H9 (cell line): ENCODE data around the gene NCBP2L. TPM values are rescaled to one million over a fixed set of nuclear protein-coding genes. Genes with fewer than 3 reads are reported as not detected.

ENCODE experiments used
- DNase-seq: peaks from one replicate; pipeline ENCODE4 v3.0.0-alpha.2; 2017
- H2AFZ ChIP-seq: one replicate; pipeline ENCODE4 v1.6.1; 2013; ENCODE audit warnings: mild to moderate bottlenecking, low read length, control low read depth, moderate library complexity
- H2AK5ac ChIP-seq: 2 replicates; pipeline ENCODE4 v1.6.1; 2013; ENCODE audit warnings: low read length, control low read depth, mixed read lengths; ENCODE audit not compliant: insufficient read length
- H2BK120ac ChIP-seq: one replicate; pipeline ENCODE4 v1.6.1; 2013; ENCODE audit warnings: low read depth, mild to moderate bottlenecking, low read length, control low read depth, inconsistent platforms; ENCODE audit not compliant: poor library complexity, severe bottlenecking
- H2BK12ac ChIP-seq: 2 replicates; pipeline ENCODE4 v1.6.1; 2013; ENCODE audit warnings: low read length, control low read depth, mixed read lengths, low read depth; ENCODE audit not compliant: insufficient read length
- H2BK15ac ChIP-seq: 2 replicates; pipeline ENCODE4 v1.6.1; 2013; ENCODE audit warnings: low read depth, low read length, control low read depth
- H2BK20ac ChIP-seq: one replicate; pipeline ENCODE4 v1.6.1; 2013; ENCODE audit warnings: low read depth, mild to moderate bottlenecking, low read length, control low read depth, inconsistent platforms; ENCODE audit not compliant: poor library complexity, severe bottlenecking
- H2BK5ac ChIP-seq: 2 replicates; pipeline ENCODE4 v1.6.1; 2013; ENCODE audit warnings: low read length, control low read depth, mixed read lengths; ENCODE audit not compliant: insufficient read length
- H3K14ac ChIP-seq: 2 replicates; pipeline ENCODE4 v1.6.1; 2013; ENCODE audit warnings: low read length, control low read depth; ENCODE audit not compliant: insufficient read depth
- H3K18ac ChIP-seq: 2 replicates; pipeline ENCODE4 v1.6.1; 2013; ENCODE audit warnings: low read depth, mild to moderate bottlenecking, mixed read lengths, low read length, control low read depth; ENCODE audit not compliant: insufficient read length
- H3K23ac ChIP-seq: 2 replicates; pipeline ENCODE4 v1.6.1; 2013; ENCODE audit warnings: low read length, control low read depth, mixed read lengths, low read depth; ENCODE audit not compliant: insufficient read length
- H3K23me2 ChIP-seq: 2 replicates; pipeline ENCODE4 v1.6.1; 2013; ENCODE audit warnings: low read depth, mild to moderate bottlenecking, mixed read lengths, low read length, control low read depth; ENCODE audit not compliant: insufficient read length, poor library complexity, severe bottlenecking
- H3K27ac ChIP-seq: 2 replicates; pipeline ENCODE4 v1.5.1; 2013; ENCODE audit warnings: low read length, control low read depth, mixed read lengths, low read depth; ENCODE audit not compliant: insufficient read length
- H3K27me3 ChIP-seq: 2 replicates; pipeline ENCODE4 v1.6.1; 2013; ENCODE audit warnings: low read length, control low read depth, inconsistent platforms; ENCODE audit not compliant: insufficient read depth
- H3K4ac ChIP-seq: 2 replicates; pipeline ENCODE4 v1.6.1; 2013; ENCODE audit warnings: low read depth, mild to moderate bottlenecking, control low read depth, inconsistent platforms, low read length, moderate library complexity
- H3K4me1 ChIP-seq: 2 replicates; pipeline ENCODE4 v1.6.1; 2013; ENCODE audit warnings: low read length, control low read depth, inconsistent platforms; ENCODE audit not compliant: insufficient read depth
- H3K4me2 ChIP-seq: 2 replicates; pipeline ENCODE4 v1.6.1; 2013; ENCODE audit warnings: low read length, control low read depth, mixed read lengths; ENCODE audit not compliant: insufficient read length, insufficient read depth
- H3K56ac ChIP-seq: 2 replicates; pipeline ENCODE4 v1.6.1; 2013; ENCODE audit warnings: low read depth, mild to moderate bottlenecking, mixed read lengths, low read length, control low read depth; ENCODE audit not compliant: insufficient read length
- H3K79me1 ChIP-seq: 2 replicates; pipeline ENCODE4 v1.6.1; 2013; ENCODE audit warnings: low read depth, mild to moderate bottlenecking, moderate library complexity, low read length, control low read depth, inconsistent platforms; ENCODE audit not compliant: insufficient read depth, poor library complexity, severe bottlenecking
- H3K79me2 ChIP-seq: 2 replicates; pipeline ENCODE4 v1.6.1; 2013; ENCODE audit warnings: low read length, control low read depth, inconsistent platforms; ENCODE audit not compliant: insufficient read depth
- H3K9ac ChIP-seq: 2 replicates; pipeline ENCODE4 v1.6.1; 2013; ENCODE audit warnings: low read length, control low read depth, mixed read lengths; ENCODE audit not compliant: insufficient read length; ENCODE audit errors: extremely low read depth
- H3K9me3 ChIP-seq: one replicate; pipeline ENCODE4 v1.6.1; 2013; ENCODE audit warnings: low read depth, low read length, inconsistent platforms; ENCODE audit not compliant: control insufficient read depth
- H3T11ph ChIP-seq: one replicate; pipeline ENCODE4 v1.6.1; 2013; ENCODE audit warnings: mild to moderate bottlenecking, low read length, control low read depth, inconsistent platforms
- H4K20me1 ChIP-seq: one replicate; pipeline ENCODE4 v1.6.1; 2013; ENCODE audit not compliant: control insufficient read depth, insufficient read length, insufficient read depth
- H4K5ac ChIP-seq: 2 replicates; pipeline ENCODE4 v1.6.1; 2013; ENCODE audit warnings: low read depth, mild to moderate bottlenecking, mixed read lengths, low read length, control low read depth; ENCODE audit not compliant: insufficient read length
- H4K8ac ChIP-seq: replicated peaks from 2 replicates; pipeline ENCODE4 v1.6.1; 2013; ENCODE audit warnings: low read length, control low read depth, mixed read lengths, low read depth; ENCODE audit not compliant: insufficient read length
- H4K91ac ChIP-seq: 2 replicates; pipeline ENCODE4 v1.6.1; 2013; ENCODE audit warnings: low read depth, mild to moderate bottlenecking, moderate library complexity, mixed read lengths, low read length, control low read depth; ENCODE audit not compliant: insufficient read length
- H3K27ac Mint-ChIP-seq, 3 experiments: 2 replicates in 2 of 3; 3 replicates in 1 of 3; pipeline ENCODE4 v1.8.0; 2020 to 2021; ENCODE audit warnings: mixed read lengths in 3 of 3, mild to moderate bottlenecking in 1 of 3, moderate library complexity in 1 of 3
- H3K27me3 Mint-ChIP-seq: 2 replicates; pipeline ENCODE4 v1.8.0; 2021; ENCODE audit warnings: low read depth, mild to moderate bottlenecking, moderate library complexity, mixed read lengths
- H3K36me3 Mint-ChIP-seq, 3 experiments: 2 replicates in 2 of 3; 3 replicates in 1 of 3; pipeline ENCODE4 v1.8.0; 2020 to 2021; ENCODE audit warnings: low read depth in 3 of 3, mixed read lengths in 3 of 3; ENCODE audit not compliant: insufficient read depth in 1 of 3
- H3K4me1 Mint-ChIP-seq, 2 experiments: 2 replicates each; pipeline ENCODE4 v1.8.0; 2020; ENCODE audit warnings: mixed read lengths in 2 of 2
- H3K4me3 Mint-ChIP-seq, 2 experiments: 2 replicates in 1 of 2; 3 replicates in 1 of 2; pipeline ENCODE4 v1.8.0; 2020 to 2021; ENCODE audit warnings: mild to moderate bottlenecking in 2 of 2, mixed read lengths in 2 of 2, moderate library complexity in 1 of 2
- H3K9me3 Mint-ChIP-seq, 2 experiments: 2 replicates in 1 of 2; 3 replicates in 1 of 2; pipeline ENCODE4 v1.8.0; 2020; ENCODE audit warnings: mild to moderate bottlenecking in 2 of 2, mixed read lengths in 2 of 2, moderate library complexity in 1 of 2
- WGBS: extraction: QIAGEN DNeasy Blood & Tissue Kit; methylation state at CpG from one replicate; pipeline ENCODE4 v1.1.7; 2013; ENCODE audit warnings: missing lambda C conversion rate, low lambda C conversion rate, mixed read lengths; ENCODE audit not compliant: insufficient read length; ENCODE audit errors: extremely low coverage; 5-methylcytosine and 5-hydroxymethylcytosine counted together
- total RNA-seq: library from RNA; stranded (reverse); gene quantifications from 2 replicates; pipeline ENCODE4 v1.2.1, GENCODE V29; 2021
- TF ChIP-seq, protein P1 (sequence below): fragments of 200-600 bp; sonication (generic); conservative IDR thresholded peaks from 3 replicates; pipeline ENCODE4 v1.8.0; 2021; ENCODE audit warnings: antibody characterized with exemption, mild to moderate bottlenecking

Gene NCBP2L
- total RNA-seq, 1 experiment from 2014 or later: not detected

DNA sequence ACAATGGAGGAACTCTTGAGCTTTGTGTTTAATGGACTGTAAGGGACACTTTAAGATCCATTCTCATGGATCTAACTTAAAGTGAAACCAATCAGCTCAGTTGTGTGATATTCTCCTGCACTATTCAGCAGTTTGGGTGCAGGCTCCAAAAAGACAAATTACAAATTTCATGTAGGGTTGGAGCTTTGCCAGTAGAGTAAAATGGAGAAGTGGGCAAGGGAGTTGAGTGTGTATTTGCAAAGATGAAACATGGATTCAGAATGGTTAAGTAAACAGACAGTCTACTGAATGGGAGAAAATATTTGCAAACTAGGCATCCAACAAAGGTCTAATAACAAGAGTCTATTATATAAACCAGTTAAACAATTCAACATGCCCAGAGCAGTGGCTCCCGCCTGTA, 26.9 kb downstream of the NCBP2L start:
- no peak overlapping the region for H4K5ac ChIP-seq
- peaks cover 0 to 7% of the 10 kb centered on the region in 2 experiments; a peak in 1 of 4 replicates for H3K4me1 Mint-ChIP-seq
- TF ChIP-seq, protein P1, sequence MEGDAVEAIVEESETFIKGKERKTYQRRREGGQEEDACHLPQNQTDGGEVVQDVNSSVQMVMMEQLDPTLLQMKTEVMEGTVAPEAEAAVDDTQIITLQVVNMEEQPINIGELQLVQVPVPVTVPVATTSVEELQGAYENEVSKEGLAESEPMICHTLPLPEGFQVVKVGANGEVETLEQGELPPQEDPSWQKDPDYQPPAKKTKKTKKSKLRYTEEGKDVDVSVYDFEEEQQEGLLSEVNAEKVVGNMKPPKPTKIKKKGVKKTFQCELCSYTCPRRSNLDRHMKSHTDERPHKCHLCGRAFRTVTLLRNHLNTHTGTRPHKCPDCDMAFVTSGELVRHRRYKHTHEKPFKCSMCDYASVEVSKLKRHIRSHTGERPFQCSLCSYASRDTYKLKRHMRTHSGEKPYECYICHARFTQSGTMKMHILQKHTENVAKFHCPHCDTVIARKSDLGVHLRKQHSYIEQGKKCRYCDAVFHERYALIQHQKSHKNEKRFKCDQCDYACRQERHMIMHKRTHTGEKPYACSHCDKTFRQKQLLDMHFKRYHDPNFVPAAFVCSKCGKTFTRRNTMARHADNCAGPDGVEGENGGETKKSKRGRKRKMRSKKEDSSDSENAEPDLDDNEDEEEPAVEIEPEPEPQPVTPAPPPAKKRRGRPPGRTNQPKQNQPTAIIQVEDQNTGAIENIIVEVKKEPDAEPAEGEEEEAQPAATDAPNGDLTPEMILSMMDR: no peak

More for the DNA sequence above, 26.9 kb downstream of the NCBP2L start:
- Histone ChIP-seq H2BK15ac (no peak overlapping the region), H3K56ac (no peak overlapping the region), H3K27me3 (no peaks in the 10 kb centered on the region), H3K4me2 (no peak overlapping the region), H4K91ac (no peak overlapping the region), H3K9me3 (no peaks in the 10 kb centered on the region), H3T11ph (no peak overlapping the region), H3K4ac (no peak overlapping the region), H3K9ac (no peak overlapping the region), H3K14ac (no peak overlapping the region), H3K27ac (no peak overlapping the region), H2BK20ac (no peak overlapping the region), H3K4me1 (no peaks in the 10 kb centered on the region), H2AFZ (no peak overlapping the region), H2AK5ac (no peak overlapping the region), H4K20me1 (no peaks in the 10 kb centered on the region), H3K23ac (no peak overlapping the region), H3K23me2 (no peaks in the 10 kb centered on the region), H3K79me2 (no peaks in the 10 kb centered on the region), H2BK5ac (no peak overlapping the region), H3K79me1 (no peaks in the 10 kb centered on the region), H3K18ac (no peak overlapping the region), H2BK12ac (no peak overlapping the region), H2BK120ac (no peak overlapping the region), H4K8ac (no peak overlapping the region)
- Mint-ChIP-seq H3K4me3 (no peak overlapping the region), H3K27me3 (peaks cover 14% of the 10 kb centered on the region), H3K9me3 (peaks cover 6 to 54% of the 10 kb centered on the region in 2 experiments), H3K36me3 (peaks cover 0 to 4% (median 0%) of the 10 kb centered on the region in 3 experiments; a peak in 3 of 7 replicates), H3K27ac (no peak overlapping the region)
- whole genome bisulfite sequencing: no CpG with 5 or more reads among the region's 1 CpG
- no peak for DNase-seq
